CD4-positive, alpha-beta T cell treated with Interleukin-12 subunit alpha and Interleukin-12 subunit beta, for 1 hour (primary cell): ENCODE measurements around the gene ADAR.
"Not testable (repeated sequence)": the region's sequence is repeated elsewhere in the genome, so short reads cannot be mapped to it uniquely, and the experiment has no call there.

ENCODE experiments used
- DNase-seq: peaks from one replicate; pipeline ENCODE4 v3.0.0-alpha.2; 2020

ADAR gene

GRCh38 chr1:154607609-154608396 is at the start of gene ADAR:
TSS of gene ADAR (minus strand) at chr1:154608186. CDS start at chr1:154608006, 180 bp downstream.
- peak; percentile 95 for DNase-seq

GRCh38 chr1:154657556-154657955 is 49.6 kb upstream of the ADAR start:
- DNase-seq = no peak

- DNase-seq = no peak
Observed at GRCh38 chr1:154652893-154653292, 44.9 kb upstream of the ADAR start.

- not testable (repeated sequence) for DNase-seq
Observed at GRCh38 chr1:154644724-154645123, 36.7 kb upstream of the ADAR start.

- DNase-seq = no peak
Observed at GRCh38 chr1:154641534-154641933, 33.5 kb upstream of the ADAR start.

GRCh38 chr1:154639876-154640275 is 31.9 kb upstream of the ADAR start:
- DNase-seq = no peak

- DNase-seq = no peak
Observed at GRCh38 chr1:154635171-154635570, 27.2 kb upstream of the ADAR start.

- DNase-seq = no peak
Observed at GRCh38 chr1:154629675-154630073, 21.7 kb upstream of the ADAR start.

- DNase-seq = no peak
Observed at GRCh38 chr1:154629061-154629674, 21.2 kb upstream of the ADAR start.

- DNase-seq = no peak
Observed at GRCh38 chr1:154628121-154628405, 20.1 kb upstream of the ADAR start.

- DNase-seq = peak; percentile 91
Observed at GRCh38 chr1:154627257-154628120, 19.5 kb upstream of the ADAR start.

- peak; percentile 46 for DNase-seq
Observed at GRCh38 chr1:154626456-154627256, 18.7 kb upstream of the ADAR start.

- no peak for DNase-seq
Observed at GRCh38 chr1:154624746-154625643, 17.0 kb upstream of the ADAR start.

- DNase-seq = no peak
Observed at GRCh38 chr1:154623358-154623757, 15.4 kb upstream of the ADAR start.

- DNase-seq = no peak
Observed at GRCh38 chr1:154622503-154623039, 14.6 kb upstream of the ADAR start.

- no peak for DNase-seq
Observed at GRCh38 chr1:154621875-154622274, 13.9 kb upstream of the ADAR start.

GRCh38 chr1:154620751-154621150 is 12.8 kb upstream of the ADAR start:
- DNase-seq = no peak

GRCh38 chr1:154619181-154619948 is 11.4 kb upstream of the ADAR start:
- no peak for DNase-seq

GRCh38 chr1:154616659-154617345 is 8.8 kb upstream of the ADAR start:
- no peak for DNase-seq

GRCh38 chr1:154615411-154615810 is 7.4 kb upstream of the ADAR start:
- no peak for DNase-seq
